Keratinocyte (primary cell): ENCODE results near the gene ZYG11A. TPM values are rescaled to one million over a fixed set of nuclear protein-coding genes. Genes with fewer than 3 reads are reported as not detected.

Experiments used
- DNase-seq: peaks from one replicate; pipeline ENCODE4 v3.0.0-alpha.2; 2011; ENCODE audit warnings: low read depth, missing footprints, low spot score
- FAIRE-seq: peaks from 2 replicates; lab custom pipeline; 2011; peaks lifted over from hg19 to GRCh38; lab: Jason Lieb, UNC
- H2AFZ ChIP-seq: 2 replicates; pipeline ENCODE4 v1.6.0; 2012; ENCODE audit warnings: low read length, control low read depth, inconsistent platforms; ENCODE audit not compliant: control insufficient read depth
- H3K27ac ChIP-seq: 2 replicates; pipeline ENCODE4 v1.5.1; 2011; ENCODE audit warnings: low read length; ENCODE audit not compliant: control insufficient read depth, insufficient read depth
- H3K27me3 ChIP-seq: 3 replicates; pipeline ENCODE4 v1.6.0; 2011; ENCODE audit warnings: low read length; ENCODE audit not compliant: control insufficient read depth, insufficient read depth; ENCODE audit errors: extremely low read depth
- H3K36me3 ChIP-seq, 2 experiments: 2 replicates in 1 of 2; 3 replicates in 1 of 2; pipeline ENCODE4 v1.5.1; 2011; ENCODE audit warnings: low read length in 2 of 2, mild to moderate bottlenecking in 1 of 2; ENCODE audit not compliant: control insufficient read depth in 2 of 2, insufficient read depth in 2 of 2; ENCODE audit errors: extremely low read depth in 1 of 2
- H3K4me1 ChIP-seq: 3 replicates; pipeline ENCODE4 v1.5.1; 2011; ENCODE audit warnings: low read length; ENCODE audit not compliant: control insufficient read depth, insufficient read depth; ENCODE audit errors: extremely low read depth
- H3K4me2 ChIP-seq: 3 replicates; pipeline ENCODE4 v1.6.0; 2011; ENCODE audit warnings: low read depth, low read length; ENCODE audit not compliant: control insufficient read depth, insufficient read depth; ENCODE audit errors: extremely low read depth
- H3K4me3 ChIP-seq, 3 experiments: fragments of 200-600 bp in 1 of 3; sonication (generic) in 1 of 3; 2 replicates in 2 of 3; 3 replicates in 1 of 3; pipeline ENCODE4 v1.5.1; 2011 to 2016; ENCODE audit warnings: low read length in 3 of 3, mild to moderate bottlenecking in 3 of 3, control low read depth in 2 of 3, inconsistent platforms in 1 of 3, low read depth in 1 of 3, mixed read lengths in 1 of 3, mixed run types in 1 of 3, moderate library complexity in 1 of 3; ENCODE audit not compliant: control insufficient read depth in 2 of 3, insufficient read depth in 2 of 3; ENCODE audit errors: extremely low read depth in 1 of 3
- H3K79me2 ChIP-seq: 2 replicates; pipeline ENCODE4 v1.6.0; 2012; ENCODE audit warnings: low read length; ENCODE audit not compliant: control insufficient read depth, insufficient read depth
- H3K9ac ChIP-seq: 3 replicates; pipeline ENCODE4 v1.6.0; 2011; ENCODE audit warnings: low read length; ENCODE audit not compliant: control insufficient read depth, insufficient read depth; ENCODE audit errors: extremely low read depth
- H3K9me1 ChIP-seq: 3 replicates; pipeline ENCODE4 v1.6.0; 2011; ENCODE audit warnings: low read length; ENCODE audit not compliant: control insufficient read depth, insufficient read depth; ENCODE audit errors: extremely low read depth
- H3K9me3 ChIP-seq: 2 replicates; pipeline ENCODE4 v1.5.1; 2012; ENCODE audit warnings: low read depth, low read length; ENCODE audit not compliant: control insufficient read depth
- H4K20me1 ChIP-seq: 3 replicates; pipeline ENCODE4 v1.6.0; 2011; ENCODE audit warnings: low read length; ENCODE audit not compliant: control insufficient read depth, insufficient read depth; ENCODE audit errors: extremely low read depth
- CTCF ChIP-seq, 3 experiments: IDR thresholded peaks in 1 of 3; conservative IDR thresholded peaks in 1 of 3; optimal IDR thresholded peaks in 1 of 3; 2 replicates in 2 of 3; 3 replicates in 1 of 3; pipeline versions ENCODE3 to v1.5.1; 2011; ENCODE audit warnings: low read length in 3 of 3, mild to moderate bottlenecking in 3 of 3, moderate library complexity in 2 of 3, control low read depth in 1 of 3, inconsistent platforms in 1 of 3; ENCODE audit not compliant: insufficient read depth in 2 of 3; ENCODE audit errors: extremely low read depth in 1 of 3
- EZH2 ChIP-seq: IDR thresholded peaks from one replicate; pipeline ENCODE4 v1.6.1; 2012; ENCODE audit warnings: inconsistent platforms, mild to moderate bottlenecking, low read length, moderate library complexity
- dilution Hi-C: fragments of 300-500 bp; cut with MboI; formaldehyde crosslinking; loops from one replicate; pipeline ENCODE4 v1.7.0; 2020; ENCODE audit warnings: low sequenced_read_pairs; ENCODE audit not compliant: extremely low pct_ligation_motif_present
- polyA plus RNA-seq, 5 experiments: library from polyadenylated mRNA; depleted of rRNA in 3 of 5; stranded (reverse) in 3 of 5; stranded (forward) in 1 of 5; unstranded in 1 of 5; fragments of >200 nt; gene quantifications; 1 replicate in 1 of 5; 2 replicates in 3 of 5; 3 replicates in 1 of 5; pipeline versions ENCODE4 v1.2.1 to v1.2.3, GENCODE V29; 2011 to 2012; ENCODE audit warnings: missing spikeins in 2 of 5, low read depth in 1 of 5, low replicate concordance in 1 of 5

The ZYG11A gene
- polyA plus RNA-seq, 1 donor (not counting 4 experiments of a cell fraction or from before 2014, with no cell fraction given): 0.64 TPM

- no peaks in the 10 kb centered on the region for H3K36me3 ChIP-seq
- DNase-seq: no peak
- no peaks in the 10 kb centered on the region for H3K9me1 ChIP-seq
- H4K20me1 ChIP-seq: no peaks in the 10 kb centered on the region
- H3K4me2 ChIP-seq: no peak overlapping the region
- no peak overlapping the region for H3K9ac ChIP-seq
- H3K79me2 ChIP-seq: no peaks in the 10 kb centered on the region
- no peaks in the 10 kb centered on the region for H3K4me1 ChIP-seq
- H2AFZ ChIP-seq: no peak overlapping the region
- no peaks in the 10 kb centered on the region for H3K9me3 ChIP-seq
- H3K4me3 ChIP-seq: no peak overlapping the region
- dilution Hi-C loops: no loop called here
- H3K27me3 ChIP-seq: no peaks in the 10 kb centered on the region
- no peak for FAIRE-seq
- H3K27ac ChIP-seq: no peak overlapping the region
- TF ChIP-seq CTCF (optimal IDR thresholded peaks at IDR 0.05 in 1 of 3, IDR thresholded peaks at IDR 0.05 in 1 of 3, conservative IDR thresholded peaks at IDR 0.05 in 1 of 3; ENCODE audit: extremely low read depth in 1 of 3, insufficient read depth in 2 of 3, low read length in 3 of 3) (no peak), EZH2 (no peak)
Measured at GRCh38 chr1:52938183-52938451, 95.6 kb downstream of the ZYG11A start.

GRCh38 chr1:52943876-52944416 lies 101.4 kb downstream of the ZYG11A start:
- H3K9ac ChIP-seq: no peak overlapping the region
- FAIRE-seq: no peak
- H4K20me1 ChIP-seq: no peaks in the 10 kb centered on the region
- no peaks in the 10 kb centered on the region for H3K36me3 ChIP-seq
- H3K4me3 ChIP-seq: no peak overlapping the region
- DNase-seq: no peak
- no peaks in the 10 kb centered on the region for H3K9me1 ChIP-seq
- no peaks in the 10 kb centered on the region for H3K27me3 ChIP-seq
- dilution Hi-C loops: no loop called here
- H3K27ac ChIP-seq: no peak overlapping the region
- peaks cover 2% of the 10 kb centered on the region for H3K9me3 ChIP-seq
- no peaks in the 10 kb centered on the region for H3K79me2 ChIP-seq
- H2AFZ ChIP-seq: no peak overlapping the region
- H3K4me1 ChIP-seq: no peaks in the 10 kb centered on the region
- no peak overlapping the region for H3K4me2 ChIP-seq
- TF ChIP-seq CTCF (optimal IDR thresholded peaks at IDR 0.05 in 1 of 3, IDR thresholded peaks at IDR 0.05 in 1 of 3, conservative IDR thresholded peaks at IDR 0.05 in 1 of 3; ENCODE audit: extremely low read depth in 1 of 3, insufficient read depth in 2 of 3, low read length in 3 of 3): no peak
- no peak for TF ChIP-seq EZH2
